Skeletal muscle satellite cell (primary cell): Measurements from ENCODE around the gene PLCH2.

ENCODE experiments used
- H3K27me3 ChIP-seq: 2 replicates; pipeline ENCODE4 v1.7.0; 2013; ENCODE audit warnings: low read length; ENCODE audit not compliant: control insufficient read depth, insufficient read depth
- H3K36me3 ChIP-seq: 2 replicates; pipeline ENCODE4 v1.7.0; 2013; ENCODE audit warnings: mild to moderate bottlenecking, control low read depth, low read length; ENCODE audit not compliant: insufficient read depth
- H3K4me1 ChIP-seq: 2 replicates; pipeline ENCODE4 v1.7.0; 2013; ENCODE audit warnings: low read length; ENCODE audit not compliant: control insufficient read depth, insufficient read depth
- H3K4me2 ChIP-seq: 2 replicates; pipeline ENCODE4 v1.7.0; 2013; ENCODE audit warnings: mild to moderate bottlenecking, low read length
- H3K4me3 ChIP-seq: 2 replicates; pipeline ENCODE4 v1.7.0; 2013; ENCODE audit warnings: low read length
- H3K9ac ChIP-seq: 2 replicates; pipeline ENCODE4 v1.7.0; 2013; ENCODE audit warnings: mild to moderate bottlenecking, low read depth, low read length, moderate library complexity
- H3K9me3 ChIP-seq: replicated peaks from 2 replicates; pipeline ENCODE4 v1.7.0; 2013; ENCODE audit warnings: mild to moderate bottlenecking, control low read depth, low read length

PLCH2 gene

GRCh38 chr1:2554621-2555387 lies 78.7 kb downstream of the PLCH2 start:
- Histone ChIP-seq H3K27me3 (no peaks in the 10 kb centered on the region), H3K4me3 (no peak overlapping the region), H3K4me1 (peaks cover 17% of the 10 kb centered on the region), H3K4me2 (no peak overlapping the region), H3K36me3 (no peaks in the 10 kb centered on the region), H3K9ac (no peak overlapping the region), H3K9me3 (no peaks in the 10 kb centered on the region)
